Fibroblast of mammary gland (primary cell): ENCODE results near the gene MAPT.

Experiments used
- DNase-seq: peaks from one replicate; pipeline ENCODE4 v3.0.0-alpha.2; 2010; ENCODE audit warnings: low read depth
- H3K4me3 ChIP-seq: 2 replicates; pipeline ENCODE4 v1.5.1; 2011; ENCODE audit warnings: low read depth, mild to moderate bottlenecking, low read length, moderate library complexity; ENCODE audit not compliant: control insufficient read depth
- CTCF ChIP-seq: conservative IDR thresholded peaks from 2 replicates; pipeline ENCODE4 v1.5.1; 2011; ENCODE audit warnings: low read depth, low read length, inconsistent platforms; ENCODE audit not compliant: control insufficient read depth, insufficient read depth

Gene MAPT

GRCh38 chr17:45895969-45896785 lies 1.8 kb downstream of the MAPT start:
- no peak for TF ChIP-seq CTCF
- DNase-seq = no peak
- no peak overlapping the region for H3K4me3 ChIP-seq

GRCh38 chr17:45896803-45897693 lies 2.7 kb downstream of the MAPT start:
- DNase-seq = no peak
- TF ChIP-seq CTCF = no peak
- H3K4me3 ChIP-seq = no peak overlapping the region

GRCh38 chr17:45900136-45900535 lies 5.8 kb downstream of the MAPT start:
- DNase-seq = no peak
- no peak for TF ChIP-seq CTCF
- no peak overlapping the region for H3K4me3 ChIP-seq

GRCh38 chr17:45900723-45901415 lies 6.5 kb downstream of the MAPT start:
- H3K4me3 ChIP-seq = no peak overlapping the region
- DNase-seq = no peak
- no peak for TF ChIP-seq CTCF

GRCh38 chr17:45902892-45903346 lies 8.6 kb downstream of the MAPT start:
- no peak for DNase-seq
- no peak overlapping the region for H3K4me3 ChIP-seq
- TF ChIP-seq CTCF = no peak

- no peak overlapping the region for H3K4me3 ChIP-seq
- TF ChIP-seq CTCF = no peak
- DNase-seq = no peak
Measured at GRCh38 chr17:45904866-45905265, 10.5 kb downstream of the MAPT start.
